ENCODE measurements around the gene PRKN. TPM values are rescaled to one million over a fixed set of nuclear protein-coding genes. Genes with fewer than 3 reads are reported as not detected.

Gene PRKN
- total and polyA plus RNA-seq, 2 experiments from 2014 or later: 0.10 to 0.84 TPM

GRCh38 chr6:161830866-161831616 is 896.5 kb downstream of the PRKN start (continued):
- TF ChIP-seq ZNF462 (CRISPR knock-in tag; IDR thresholded peaks at IDR 0.05): no peak

GRCh38 chr6:161829291-161829729 is 898.3 kb downstream of the PRKN start:
- H3K4me1 Mint-ChIP-seq: peaks cover 21% of the 10 kb centered on the region
- H3K9me3 Mint-ChIP-seq: no peaks in the 10 kb centered on the region
- Histone ChIP-seq H3K4me3 (no peak overlapping the region), H3K79me2 (replicated peaks; ENCODE audit: insufficient read depth) (no peaks in the 10 kb centered on the region), H3K27me3 (ENCODE audit: insufficient read depth) (no peaks in the 10 kb centered on the region), H4K20me1 (replicated peaks; ENCODE audit: insufficient read depth) (no peaks in the 10 kb centered on the region), H3K27ac (ENCODE audit: low read depth) (no peak overlapping the region), H2AFZ (peak overlapping the region; percentile 72; the same call in 1 of the 2 replicates), H3F3A (replicated peaks; ENCODE audit: low read depth) (no peaks in the 10 kb centered on the region), H3K36me3 (ENCODE audit: insufficient read depth) (no peaks in the 10 kb centered on the region), H3K9me2 (ENCODE audit: insufficient read depth) (no peaks in the 10 kb centered on the region), H3K4me1 (ENCODE audit: insufficient read depth) (no peaks in the 10 kb centered on the region; the same call in 1 of the 2 replicates), H3K4me2 (no peak overlapping the region)
- no peak overlapping the region; the same call in 1 of the 2 replicates for H3K27ac Mint-ChIP-seq
- DNase-seq (ENCODE audit: low spot score) (peak; percentile 17), ATAC-seq (peak; percentile 77)
- H3K27me3 Mint-ChIP-seq (ENCODE audit: insufficient read depth, low read depth, poor library complexity): no peaks in the 10 kb centered on the region
- H3K4me3 Mint-ChIP-seq: no peak overlapping the region
- H3K36me3 Mint-ChIP-seq (ENCODE audit: low read depth): no peaks in the 10 kb centered on the region
- peak; percentile 8 to 20; a peak in 2 of 4 replicates for TF ChIP-seq CTCF (conservative IDR thresholded peaks at IDR 0.05; ENCODE audit: low read depth in 2 of 2)
- TF ChIP-seq ZNF462 (CRISPR knock-in tag; IDR thresholded peaks at IDR 0.05): no peak
- TF ChIP-seq ETS1 (IDR thresholded peaks at IDR 0.05): no peak

Measured in GM23338 (cell line).